AG09319 (cell line): Measurements from ENCODE around the gene CROCC2.

Experiments
- DNase-seq: peaks from one replicate; pipeline ENCODE4 v3.0.0-alpha.2; 2010; ENCODE audit warnings: low read depth; ENCODE audit errors: extremely low read depth
- TF ChIP-seq, protein P1 (sequence below): IDR thresholded peaks from 2 replicates; pipeline ENCODE4 v1.5.1; 2011; ENCODE audit warnings: low read depth, mild to moderate bottlenecking, inconsistent platforms, low read length, moderate library complexity

Gene CROCC2

DNA sequence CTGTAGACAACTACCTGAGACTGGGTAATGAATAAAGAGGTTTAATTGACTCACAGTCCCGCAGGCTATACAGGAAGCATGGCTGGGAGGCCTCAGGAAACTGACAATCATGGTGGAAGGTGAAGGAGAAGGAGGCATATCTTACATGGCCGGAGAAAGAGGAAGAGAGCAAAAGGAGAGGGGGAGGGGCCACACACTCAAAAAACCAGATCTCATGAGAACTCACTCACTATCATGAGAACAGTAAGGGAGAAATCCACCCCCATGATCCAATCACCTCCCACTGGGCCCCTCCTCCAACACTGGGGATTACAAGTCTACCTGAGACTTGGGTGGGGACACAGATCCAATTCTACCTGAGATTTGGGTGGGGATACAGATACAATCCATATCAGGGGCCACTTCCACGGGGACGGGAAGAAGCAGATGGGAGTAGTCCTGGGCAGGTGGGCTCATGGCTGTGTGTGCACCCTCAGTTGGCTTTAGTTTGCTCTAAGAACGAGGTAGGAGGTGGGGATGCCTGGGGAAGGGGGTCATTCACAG, 20.0 kb upstream of the CROCC2 start:
- DNase-seq: no peak
- TF ChIP-seq, protein P1, sequence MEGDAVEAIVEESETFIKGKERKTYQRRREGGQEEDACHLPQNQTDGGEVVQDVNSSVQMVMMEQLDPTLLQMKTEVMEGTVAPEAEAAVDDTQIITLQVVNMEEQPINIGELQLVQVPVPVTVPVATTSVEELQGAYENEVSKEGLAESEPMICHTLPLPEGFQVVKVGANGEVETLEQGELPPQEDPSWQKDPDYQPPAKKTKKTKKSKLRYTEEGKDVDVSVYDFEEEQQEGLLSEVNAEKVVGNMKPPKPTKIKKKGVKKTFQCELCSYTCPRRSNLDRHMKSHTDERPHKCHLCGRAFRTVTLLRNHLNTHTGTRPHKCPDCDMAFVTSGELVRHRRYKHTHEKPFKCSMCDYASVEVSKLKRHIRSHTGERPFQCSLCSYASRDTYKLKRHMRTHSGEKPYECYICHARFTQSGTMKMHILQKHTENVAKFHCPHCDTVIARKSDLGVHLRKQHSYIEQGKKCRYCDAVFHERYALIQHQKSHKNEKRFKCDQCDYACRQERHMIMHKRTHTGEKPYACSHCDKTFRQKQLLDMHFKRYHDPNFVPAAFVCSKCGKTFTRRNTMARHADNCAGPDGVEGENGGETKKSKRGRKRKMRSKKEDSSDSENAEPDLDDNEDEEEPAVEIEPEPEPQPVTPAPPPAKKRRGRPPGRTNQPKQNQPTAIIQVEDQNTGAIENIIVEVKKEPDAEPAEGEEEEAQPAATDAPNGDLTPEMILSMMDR: no peak

DNA sequence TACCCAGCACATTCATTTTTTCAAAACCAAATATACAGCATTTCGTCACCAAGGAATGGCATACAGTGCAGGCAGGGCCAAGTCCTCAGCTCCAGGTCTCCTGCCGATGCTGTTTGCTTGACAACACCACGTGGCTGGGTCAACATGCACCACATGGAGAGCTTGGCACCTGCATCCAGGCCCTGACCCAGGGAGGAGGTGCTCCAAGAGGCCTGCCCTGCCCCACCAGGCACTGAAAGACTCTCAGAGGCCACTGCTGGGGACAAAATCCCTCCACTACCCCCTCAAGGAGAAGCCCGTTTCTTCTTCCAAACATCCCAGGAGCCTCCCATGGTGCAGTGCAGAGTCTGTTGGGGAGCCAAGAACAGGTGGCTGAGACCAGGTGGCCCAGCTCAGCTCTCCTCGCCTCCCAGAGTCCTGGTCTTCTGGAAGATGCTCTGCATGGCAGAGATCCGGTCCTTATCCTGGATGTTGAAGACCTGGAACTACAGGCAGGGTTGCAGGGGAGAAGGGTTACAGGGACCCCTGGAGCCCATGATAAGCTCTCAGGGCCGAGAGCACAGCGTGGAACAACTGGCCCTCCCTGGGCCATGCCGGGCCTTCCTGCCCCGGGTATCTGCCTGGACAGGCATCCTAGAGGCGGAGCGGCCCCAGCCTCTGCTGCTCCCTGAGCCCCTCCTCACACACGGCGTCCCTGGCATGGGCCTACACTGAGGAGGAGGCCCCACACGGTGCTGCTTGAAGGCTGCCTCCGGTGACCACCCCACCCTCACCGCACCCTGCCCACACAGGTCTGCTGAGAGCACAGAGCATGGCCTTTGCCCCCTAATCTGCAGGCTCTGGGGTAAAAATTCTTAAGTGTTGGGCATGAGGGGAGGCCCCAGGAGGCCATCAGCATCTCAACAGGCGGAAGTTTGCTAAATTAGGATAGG, 19.2 kb upstream of the CROCC2 start:
- TF ChIP-seq, protein P1: no peak

GRCh38 chr2:240887631-240888030, 18.5 kb upstream of the CROCC2 start:
- no peak for DNase-seq

More for the DNA sequence above, 19.2 kb upstream of the CROCC2 start:
- no peak for DNase-seq

GRCh38 chr2:240888130-240888889, 17.8 kb upstream of the CROCC2 start:
- TF ChIP-seq, protein P1: no peak
- no peak for DNase-seq

More at GRCh38 chr2:240887631-240888030, 18.5 kb upstream of the CROCC2 start:
- TF ChIP-seq, protein P1: no peak

GRCh38 chr2:240888890-240889573, 17.1 kb upstream of the CROCC2 start:
- TF ChIP-seq, protein P1: no peak
- DNase-seq: no peak

DNA sequence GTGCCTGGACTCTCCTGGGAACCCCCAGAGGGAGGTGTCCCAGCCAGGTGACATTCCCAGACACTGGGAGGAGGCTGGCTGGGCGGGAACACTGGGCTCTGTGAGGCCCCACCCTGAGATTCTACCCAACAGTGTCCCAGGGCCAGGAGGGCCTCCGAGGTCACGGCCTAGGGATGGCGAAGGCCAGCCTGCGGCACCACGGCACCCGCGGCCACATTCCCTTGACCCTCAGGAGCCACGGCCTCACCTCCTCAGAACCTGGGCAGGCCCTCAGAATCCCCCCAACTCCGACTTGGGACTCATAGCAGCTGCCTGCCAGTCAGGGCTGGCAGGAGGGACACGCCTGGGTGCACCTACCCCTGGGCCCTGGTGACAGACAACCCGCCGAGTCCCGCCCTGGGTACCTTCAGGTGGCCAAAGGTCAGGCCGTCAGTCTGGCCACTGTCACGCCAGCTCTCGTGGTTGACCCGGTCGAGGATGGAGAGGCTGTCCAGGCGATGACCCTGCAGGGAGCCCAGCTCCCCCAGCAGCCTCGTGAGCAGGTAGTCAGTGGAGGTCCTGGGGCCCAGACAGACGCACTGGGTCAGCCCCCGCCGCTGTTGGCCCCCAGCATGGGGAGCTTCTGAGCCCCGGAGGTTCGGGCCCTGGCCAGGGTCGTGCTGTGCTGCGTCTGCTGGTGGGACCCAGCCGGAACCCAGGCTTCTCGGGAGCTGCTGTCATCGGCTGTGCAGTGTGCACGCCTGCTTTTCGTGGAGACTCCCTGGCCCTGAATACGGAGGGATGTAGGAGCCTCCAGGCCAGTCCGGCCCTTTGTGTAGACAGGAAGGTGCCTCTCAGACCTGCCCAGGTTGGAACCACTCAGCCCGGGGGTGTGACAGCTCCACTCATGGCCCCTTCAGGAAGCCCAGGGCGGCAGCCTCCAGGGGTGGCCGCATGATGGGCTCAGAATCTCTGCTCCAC, 16.3 kb upstream of the CROCC2 start:
- no peak for DNase-seq
- TF ChIP-seq, protein P1: no peak
